HG02870 (cell line): ENCODE measurements around the gene KHDC1L.
"Not testable (repeated sequence)": the region's sequence is repeated elsewhere in the genome, so short reads cannot be mapped to it uniquely, and the experiment has no call there.

Experiments
- ATAC-seq: cut with Tn5 transposase; IDR thresholded peaks from one replicate; pipeline ENCODE4 v1.9.1; 2021; ENCODE audit warnings: mild to moderate bottlenecking, moderate library complexity; ENCODE audit not compliant: unreplicated experiment

KHDC1L gene, protein sequence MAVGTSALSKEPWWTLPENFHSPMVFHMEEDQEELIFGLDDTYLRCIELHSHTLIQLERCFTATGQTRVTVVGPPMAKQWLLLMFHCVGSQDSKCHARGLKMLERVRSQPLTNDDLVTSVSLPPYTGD

DNA sequence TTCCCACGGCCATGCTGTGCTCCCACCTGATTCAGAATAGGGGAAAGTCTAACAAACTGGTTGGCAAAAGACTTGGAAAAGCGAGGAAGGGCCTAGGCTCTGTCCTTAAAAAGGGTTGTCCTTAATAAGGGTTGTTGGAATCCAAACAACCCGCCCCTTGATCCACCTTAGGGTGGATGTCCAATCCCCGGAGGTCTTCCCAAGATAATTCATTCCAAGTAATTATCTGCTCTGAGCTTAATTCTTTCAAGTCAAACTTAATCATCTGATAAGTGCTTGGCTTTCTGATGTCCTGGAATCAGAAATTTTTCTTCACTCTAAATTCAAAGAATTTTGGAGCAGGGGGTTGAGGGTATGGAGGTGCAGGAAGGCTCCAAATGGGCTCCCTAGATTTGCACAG, at the start of gene KHDC1L:
KHDC1L (minus strand) TSS at position 101 of the 400 bp plus-strand sequence; CDS start at position 13, 88 bp downstream.
- no peak for ATAC-seq

DNA sequence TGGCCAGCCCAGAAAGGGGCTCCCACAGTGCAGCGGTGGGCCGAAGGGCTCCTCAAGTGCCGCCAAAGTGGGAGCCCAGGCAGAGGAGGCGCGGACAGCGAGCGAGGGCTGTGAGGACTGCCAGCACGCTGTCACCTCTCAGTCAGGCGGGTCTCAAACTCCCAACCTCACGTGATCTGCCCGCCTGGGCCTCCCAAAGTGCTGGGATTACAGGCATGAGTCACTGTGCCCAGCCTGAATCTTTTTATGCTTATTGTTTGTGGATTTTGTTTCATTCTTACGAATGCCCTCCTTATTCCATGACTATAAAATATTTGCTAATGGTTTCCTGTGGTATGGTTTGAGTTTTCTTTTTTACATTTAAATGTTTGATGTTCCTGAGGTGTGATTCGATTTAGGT, 44.0 kb upstream of the KHDC1L start:
- ATAC-seq = not testable (repeated sequence)

DNA sequence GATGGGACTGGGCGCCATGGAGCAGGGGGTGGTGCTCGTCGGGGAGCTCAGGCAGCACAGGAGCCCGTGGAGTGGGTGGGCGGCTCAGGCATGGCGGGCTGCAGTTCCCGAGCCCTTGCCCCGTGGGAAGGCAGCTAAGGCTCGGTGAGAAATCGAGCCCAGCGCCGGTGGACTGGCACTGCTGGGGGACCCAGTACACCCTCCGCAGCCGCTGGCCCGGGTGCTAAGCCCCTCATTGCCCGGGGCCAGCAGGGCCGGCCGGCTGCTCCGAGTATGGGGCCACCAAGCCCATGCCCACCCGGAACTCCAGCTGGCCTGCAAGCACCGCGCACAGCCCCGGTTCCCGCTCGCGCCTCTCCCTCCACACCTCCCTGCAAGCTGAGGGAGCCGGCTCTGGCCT, 43.6 kb upstream of the KHDC1L start:
- not testable (repeated sequence) for ATAC-seq

DNA sequence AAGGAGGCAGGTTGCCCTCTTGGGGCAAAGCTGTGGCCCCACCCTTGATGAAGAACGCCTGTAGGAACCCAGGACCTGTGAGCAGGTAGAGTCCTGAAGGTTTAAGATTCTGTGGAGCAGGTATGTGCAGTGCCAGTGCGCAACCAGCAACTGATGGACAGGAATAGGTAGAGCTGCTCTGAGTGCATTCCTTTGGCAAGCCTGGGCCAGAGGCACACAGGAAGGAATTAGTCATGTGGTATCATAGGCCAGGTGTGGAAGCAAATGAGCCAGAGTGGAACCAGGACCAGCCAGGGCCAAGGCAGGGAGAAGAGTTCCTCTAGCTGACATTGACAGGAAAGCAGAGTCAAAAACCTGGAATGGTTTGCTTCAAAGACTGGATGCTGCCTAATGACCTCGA, 39.1 kb upstream of the KHDC1L start:
- no peak for ATAC-seq

DNA sequence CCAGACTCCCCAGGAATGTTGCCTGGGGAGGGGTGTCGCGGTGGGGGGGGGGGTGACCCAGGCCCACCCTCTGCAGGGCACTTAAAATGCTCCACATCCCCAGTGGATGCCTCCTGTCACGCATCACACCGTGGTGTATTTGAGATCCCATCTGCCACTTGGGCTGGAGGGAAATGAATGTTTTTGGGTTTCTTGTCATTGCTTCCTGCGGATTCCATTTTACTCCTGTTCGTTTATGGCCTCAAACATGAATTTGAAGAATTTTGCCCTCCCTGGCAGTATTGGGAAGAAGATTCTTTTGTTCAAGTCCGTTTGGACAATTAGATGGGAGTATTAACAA, 38.2 kb upstream of the KHDC1L start:
- ATAC-seq = peak; percentile 3

DNA sequence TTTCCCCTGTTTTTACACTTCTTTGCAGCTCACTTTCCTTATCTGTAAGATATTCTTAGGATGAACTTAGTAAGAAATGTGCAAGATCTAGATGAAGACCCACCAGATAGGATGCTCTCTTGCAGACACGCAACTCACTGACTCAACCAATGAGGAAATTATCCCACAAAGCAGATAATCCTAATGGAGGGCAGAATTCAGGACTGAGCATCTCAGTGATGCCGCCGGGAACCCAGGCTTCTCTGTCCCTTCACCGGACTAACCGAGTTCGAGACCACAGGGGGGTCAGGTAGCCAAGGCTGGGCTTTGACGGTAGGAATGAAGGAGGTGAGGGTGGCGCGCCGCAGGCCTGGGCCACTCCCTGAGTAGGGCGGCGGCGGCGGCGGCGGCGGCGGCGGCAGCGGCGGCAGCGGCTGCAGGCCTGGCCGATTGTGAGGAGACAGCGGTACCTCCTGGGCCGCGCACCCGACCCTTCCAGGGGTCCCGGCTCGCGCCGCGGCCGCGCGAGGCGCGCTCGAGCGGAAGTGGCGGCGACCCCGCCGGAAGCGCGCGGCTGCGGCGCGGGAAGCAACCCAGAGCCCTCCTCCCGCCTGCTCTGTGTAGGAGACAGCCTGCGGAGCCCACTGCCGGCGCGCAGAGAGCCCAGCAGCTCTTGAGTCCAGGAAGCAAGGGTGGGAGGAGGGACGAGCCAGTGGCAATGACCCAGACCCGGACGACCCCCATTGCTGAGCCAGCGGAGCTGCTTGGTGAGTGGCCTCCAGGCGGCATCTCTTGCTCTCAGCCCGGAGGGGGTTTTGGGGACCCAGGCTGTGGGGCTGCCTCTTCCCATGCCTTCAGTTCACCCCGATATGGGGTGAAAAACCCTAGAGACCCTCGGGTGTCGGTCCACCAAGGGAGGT, 37.6 kb upstream of the KHDC1L start, which contains the start of gene KHDC1:
KHDC1 (minus strand) TSS at position 526 of the 899 bp plus-strand sequence. CDS start 20,679 bp downstream, outside the sequence.
- ATAC-seq = peak; percentile 88

DNA sequence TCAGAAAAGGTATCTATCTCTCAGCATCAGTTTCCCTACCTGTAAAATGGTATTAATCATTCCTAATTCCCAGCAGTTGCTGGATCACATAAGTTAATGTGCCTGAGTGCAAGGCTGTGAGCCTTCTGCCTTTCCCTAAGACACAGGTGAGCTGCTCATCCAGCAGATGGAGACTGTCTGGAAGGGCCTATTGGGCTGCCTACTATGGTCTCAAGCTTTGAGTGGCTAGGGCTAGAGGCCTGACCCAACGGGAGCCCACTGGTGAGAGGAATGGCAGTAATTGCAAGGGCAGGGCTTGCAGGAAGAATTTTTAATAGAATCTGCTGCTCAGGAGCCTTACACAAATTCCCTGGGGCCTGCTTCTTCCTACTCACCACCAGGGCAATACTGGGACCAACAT, 33.4 kb upstream of the KHDC1L start:
- no peak for ATAC-seq

DNA sequence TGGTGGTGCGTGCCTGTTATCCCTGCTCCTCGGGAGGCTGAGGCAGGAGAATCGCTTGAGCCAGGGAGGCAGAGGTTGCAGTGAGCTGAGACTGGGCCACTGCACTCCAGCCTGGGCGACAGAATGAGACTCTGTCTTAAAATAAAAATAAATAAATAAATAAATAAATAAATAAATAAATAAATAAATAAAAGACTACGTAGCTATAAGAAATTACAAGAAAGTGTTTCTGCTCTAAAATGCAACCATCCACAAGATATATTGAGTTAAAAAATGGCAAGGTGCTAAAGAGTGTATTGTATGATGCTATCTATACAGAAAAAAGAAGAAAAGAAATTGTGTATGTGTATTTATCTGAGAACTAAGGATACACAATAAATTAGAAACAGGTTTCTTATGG, 29.0 kb upstream of the KHDC1L start:
- ATAC-seq = not testable (repeated sequence)

DNA sequence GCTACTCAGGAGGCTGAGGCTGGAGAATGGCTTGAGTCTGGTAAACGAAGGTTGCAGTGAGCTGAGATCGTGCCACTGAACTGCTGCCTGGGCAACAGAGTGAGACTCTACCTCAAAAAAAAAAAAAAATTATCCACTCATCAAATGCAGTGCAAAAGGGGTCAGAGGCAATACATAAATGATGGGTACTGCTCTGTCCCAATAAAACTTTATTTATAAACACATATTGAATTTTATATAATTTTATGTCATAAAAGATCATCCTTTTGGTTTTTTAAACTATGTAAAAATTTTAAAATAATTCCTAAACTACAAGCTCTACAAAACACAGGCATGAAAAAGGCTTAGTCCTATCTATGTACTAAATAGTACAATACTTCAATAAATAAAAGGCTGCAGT, 27.4 kb upstream of the KHDC1L start:
- ATAC-seq = no peak

DNA sequence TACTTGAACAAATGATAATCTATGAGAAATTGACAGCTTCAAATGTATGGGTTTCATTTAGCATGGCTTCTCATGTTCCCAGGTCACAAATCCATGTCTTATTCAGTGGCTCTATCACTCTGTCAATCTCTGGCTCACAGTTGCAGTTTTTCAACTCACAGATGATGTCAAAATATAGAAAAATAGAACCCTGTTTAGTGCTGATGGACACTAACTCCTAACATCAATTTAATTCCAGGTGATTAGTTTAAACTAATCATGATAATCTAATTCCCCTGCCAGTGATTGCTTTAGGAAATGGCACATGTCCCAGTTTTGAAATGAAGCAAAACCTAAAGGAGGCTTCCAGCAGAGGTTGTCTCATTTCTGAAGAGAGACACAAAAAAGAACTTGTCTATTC, 24.7 kb upstream of the KHDC1L start:
- no peak for ATAC-seq

DNA sequence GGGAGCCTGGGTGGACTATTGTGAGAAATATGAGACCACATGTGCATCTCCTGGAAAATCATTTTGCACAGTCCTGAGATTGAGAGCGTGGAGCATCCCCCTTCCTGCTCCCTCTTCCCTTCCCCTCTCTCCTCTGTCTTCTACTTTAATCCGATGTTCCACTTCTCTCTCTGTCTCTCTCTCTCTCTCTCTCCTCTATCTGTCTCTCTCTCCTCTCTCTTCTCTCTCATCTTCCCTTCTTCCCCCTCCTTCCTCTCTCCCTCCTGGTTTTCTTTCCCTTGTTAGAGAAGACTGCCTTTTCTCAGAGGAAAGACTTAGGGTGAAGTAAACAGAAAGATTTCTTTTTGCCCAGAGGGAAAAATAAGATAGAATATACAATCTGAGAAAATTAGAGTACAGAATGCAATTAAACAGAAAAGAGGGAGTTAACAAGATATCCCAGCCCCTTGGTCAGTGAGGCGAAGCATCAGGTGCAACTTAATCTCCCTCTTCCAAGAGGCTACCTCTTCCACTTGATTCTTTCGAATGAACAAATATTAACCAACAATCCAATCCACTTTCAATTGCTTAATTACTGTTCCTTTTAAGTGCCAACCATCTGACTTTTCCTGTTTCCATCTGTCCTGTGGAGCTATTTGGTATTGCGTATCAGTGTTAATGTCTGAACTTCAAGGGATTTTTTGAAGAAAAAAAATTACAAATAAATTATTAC, 23.1 kb upstream of the KHDC1L start:
- no peak for ATAC-seq

DNA sequence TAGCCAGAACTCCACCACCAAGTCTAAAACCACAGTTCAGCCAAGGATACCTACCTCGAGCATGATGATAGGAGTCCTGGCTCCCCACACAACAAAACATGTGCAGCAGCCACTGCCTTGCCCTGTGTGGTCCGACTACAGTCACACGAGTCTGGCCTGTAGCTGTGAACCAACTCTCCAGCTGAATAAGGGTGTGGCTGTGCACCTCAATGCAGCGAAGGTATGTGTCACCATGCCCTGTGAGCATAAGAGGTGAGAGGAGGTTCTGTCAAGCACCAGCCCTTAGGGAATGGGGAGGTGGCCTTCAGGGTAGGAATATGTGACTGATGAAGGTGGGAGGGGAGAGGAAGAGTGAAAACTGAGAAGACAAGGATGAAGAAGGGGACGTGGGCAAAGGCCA, 16.7 kb upstream of the KHDC1L start:
- ATAC-seq = no peak

DNA sequence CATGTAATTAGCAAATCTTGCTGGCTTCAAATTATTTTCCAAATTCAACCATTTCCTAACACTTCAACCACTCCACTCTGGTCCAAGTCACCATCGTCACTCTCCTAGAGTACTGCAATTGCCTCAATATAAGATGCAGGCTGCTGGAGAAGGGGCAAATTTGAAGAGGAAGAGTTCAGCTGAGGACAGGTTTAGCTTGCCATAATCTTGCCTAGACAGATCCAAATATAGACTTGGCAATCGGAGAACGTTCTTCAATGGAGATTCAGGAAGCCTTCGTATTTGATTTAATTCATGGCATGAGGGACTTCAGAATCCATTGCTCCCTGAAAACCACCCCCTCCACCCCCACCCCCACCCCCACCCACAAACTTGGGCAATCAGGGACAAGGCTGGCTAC, 15.4 kb upstream of the KHDC1L start:
- ATAC-seq = no peak

DNA sequence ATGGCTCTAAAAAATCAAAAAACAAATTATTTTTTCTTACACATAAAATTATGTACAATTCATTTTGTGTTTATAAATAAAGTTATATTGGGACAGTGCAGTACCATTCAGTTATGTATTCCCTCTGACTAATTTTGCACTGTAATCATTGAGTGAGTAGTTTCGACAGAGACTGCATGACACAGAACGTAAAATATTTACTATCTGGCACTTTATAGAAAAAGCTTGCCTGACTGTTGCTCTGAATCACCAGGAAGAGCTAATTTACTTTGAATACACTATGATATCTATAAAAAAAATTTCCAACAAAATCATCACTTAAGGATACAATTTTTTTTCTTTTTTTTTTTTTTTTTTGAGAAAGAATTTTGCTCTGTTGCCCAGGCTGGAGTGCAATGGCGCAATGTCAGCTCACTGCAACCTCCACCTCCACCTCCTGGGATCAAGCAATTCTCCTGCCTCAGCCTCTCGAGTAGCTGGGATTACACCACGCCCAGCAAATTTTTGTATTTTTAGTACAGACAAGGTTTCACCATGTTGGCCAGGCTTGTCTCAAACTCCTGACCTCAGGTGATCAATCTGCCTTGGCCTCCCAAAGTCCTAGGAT, 11.0 kb upstream of the KHDC1L start:
- ATAC-seq = no peak

DNA sequence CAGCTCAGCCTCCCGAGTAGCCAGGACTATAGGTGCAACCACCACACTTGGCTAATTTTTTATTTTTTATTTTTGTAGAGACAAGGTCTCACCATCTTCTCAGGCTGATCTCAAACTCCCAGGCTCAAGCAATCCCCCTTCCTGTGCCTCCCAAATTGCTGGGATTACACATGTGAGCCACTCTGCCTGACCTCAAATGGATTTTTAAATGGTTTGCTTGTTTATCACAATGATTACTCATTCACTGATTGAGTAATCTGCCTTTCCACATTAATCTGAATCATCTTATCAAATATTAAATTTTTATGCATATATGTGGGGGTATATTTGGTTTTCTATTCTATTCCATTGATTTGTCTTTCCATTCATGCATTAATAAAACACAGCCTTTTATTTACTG, 9.4 kb upstream of the KHDC1L start:
- ATAC-seq = no peak

DNA sequence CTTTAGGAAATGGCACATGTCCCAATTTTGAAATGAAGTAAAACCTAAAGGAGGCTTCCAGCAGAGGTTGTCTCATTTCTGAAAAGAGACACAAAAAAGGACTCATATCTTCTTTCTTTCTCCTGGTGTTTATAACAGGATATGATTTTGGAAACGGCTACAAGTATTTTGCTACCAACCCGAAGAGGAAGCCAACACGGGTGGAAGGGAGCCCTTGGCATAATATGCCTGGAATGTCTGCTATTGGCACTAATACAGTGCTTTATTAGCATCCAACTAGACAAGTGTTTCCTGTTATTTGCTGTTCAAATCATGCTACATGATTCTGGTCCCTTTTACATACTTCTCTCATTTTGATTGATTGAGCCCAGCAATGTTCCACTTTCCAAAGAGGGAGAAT, 8.7 kb upstream of the KHDC1L start:
- ATAC-seq = not testable (repeated sequence)

DNA sequence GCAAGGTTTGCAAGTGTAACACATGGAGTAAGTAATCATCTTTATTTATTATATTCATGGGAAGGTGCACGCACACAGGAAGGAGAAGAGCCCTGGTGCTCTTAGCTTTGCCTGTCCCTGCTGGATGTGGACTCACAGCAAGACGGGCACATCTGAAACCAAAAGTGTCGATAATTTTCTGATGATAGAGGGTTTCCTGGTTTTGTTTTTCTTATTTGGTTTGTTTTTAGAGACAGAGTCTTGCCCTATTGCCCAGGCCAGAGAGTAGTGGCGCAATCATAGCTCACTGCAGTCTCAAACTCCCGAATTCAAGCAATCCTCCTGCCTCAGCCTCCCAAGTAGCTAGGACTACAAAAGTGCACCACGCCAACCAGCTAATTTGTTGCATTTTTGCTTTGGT, 7.8 kb upstream of the KHDC1L start:
- ATAC-seq = no peak

DNA sequence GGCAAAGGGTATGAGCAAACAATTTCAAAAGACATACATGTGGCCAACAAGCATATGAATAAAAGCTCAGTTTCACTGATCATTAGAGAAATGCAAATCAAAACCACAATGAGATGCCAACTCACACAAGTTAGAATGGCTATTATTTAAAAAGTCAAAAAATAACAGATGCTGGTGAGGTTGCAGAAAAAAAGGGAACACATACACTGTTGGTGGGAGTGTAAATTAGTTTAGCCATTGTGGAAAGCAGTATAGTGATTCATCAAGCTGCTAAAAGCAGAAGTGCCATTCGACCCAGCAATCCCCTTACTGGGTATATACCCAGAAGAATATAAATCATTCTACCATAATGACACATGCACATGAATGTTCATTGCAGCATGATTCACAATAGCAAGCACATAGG, 6.7 kb upstream of the KHDC1L start:
- no peak for ATAC-seq

DNA sequence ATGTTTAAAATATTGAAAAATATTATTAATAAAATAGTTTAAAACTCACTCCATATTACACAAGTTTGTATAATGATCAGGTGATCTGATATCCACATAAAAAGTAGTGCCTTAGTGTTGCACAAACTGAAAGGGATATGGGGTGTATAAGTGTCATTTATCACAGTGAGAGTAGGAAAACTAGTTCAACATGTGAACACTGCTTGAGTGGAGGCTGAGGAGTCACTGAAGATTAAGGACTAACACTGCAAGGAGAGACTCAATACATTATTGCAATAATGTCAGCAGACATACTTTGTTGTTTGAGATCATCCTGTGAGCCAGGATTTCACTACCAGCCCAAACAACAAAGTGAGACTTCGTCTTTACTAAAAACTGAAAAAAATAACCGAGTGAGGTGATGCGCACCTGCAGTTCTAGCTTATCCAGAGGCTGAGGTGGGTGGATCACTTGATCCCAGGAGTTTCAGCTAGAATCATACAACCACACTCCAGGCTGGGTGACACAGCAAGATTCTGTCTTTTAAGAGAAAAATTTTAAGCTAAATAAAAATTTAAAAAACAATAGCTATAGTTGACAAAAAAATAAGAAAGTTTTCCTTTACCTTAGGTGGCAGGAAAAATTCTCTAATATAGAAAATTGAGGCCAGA, 2.4 kb upstream of the KHDC1L start:
- no peak for ATAC-seq

DNA sequence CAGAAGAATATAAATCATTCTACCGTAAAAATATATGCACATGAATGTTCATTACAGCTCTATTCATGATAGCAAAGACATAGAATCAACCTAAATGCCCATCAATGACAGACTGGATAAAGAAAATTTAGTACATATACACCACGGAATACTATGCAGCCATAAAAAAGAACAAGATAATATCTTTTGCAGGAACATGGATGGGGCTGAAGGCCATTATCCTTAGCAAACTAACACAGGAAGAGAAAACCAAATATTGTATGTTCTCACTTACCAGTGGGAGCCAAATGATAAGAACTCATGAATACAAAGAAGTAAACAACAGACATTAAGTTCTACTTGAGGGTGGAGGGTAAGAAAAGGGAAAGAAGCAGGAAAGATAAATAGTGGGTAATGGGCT, 8.4 kb downstream of the KHDC1L start:
- no peak for ATAC-seq

DNA sequence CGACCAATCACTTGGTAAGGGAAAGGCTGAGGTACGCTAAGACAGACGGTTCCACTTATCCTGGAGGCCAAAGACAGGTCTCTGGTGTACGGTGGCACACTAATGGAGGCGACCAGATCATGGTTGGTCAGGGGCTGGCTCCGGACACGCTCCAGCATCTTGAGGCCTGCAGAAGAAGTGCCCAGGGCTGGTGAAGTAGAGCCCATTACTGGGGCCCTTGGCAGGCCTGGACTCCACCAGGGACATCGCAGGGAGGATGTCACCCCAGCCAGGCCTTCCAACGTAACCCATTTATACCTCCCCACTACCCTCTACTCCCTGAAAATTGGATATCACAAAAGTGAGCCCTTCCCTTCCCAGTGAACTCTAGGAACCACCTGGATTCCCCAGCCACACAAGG, 16.2 kb downstream of the KHDC1L start:
- no peak for ATAC-seq
